Breast epithelium (tissue), 4 donors: Measurements from ENCODE around the gene HIPK2. TPM values are rescaled to one million over a fixed set of nuclear protein-coding genes. Genes with fewer than 3 reads are reported as not detected.

ENCODE experiments used
- DNase-seq, 2 donors: peaks; one replicate each; pipeline ENCODE4 v3.0.0-alpha.2; 2019; ENCODE audit warnings: low spot score in 2 of 2
- H3K27ac ChIP-seq, 2 donors: fragments of 200-600 bp; sonication (generic) in 1 of 2; one replicate each; pipeline ENCODE4 v1.5.1; 2016 to 2019; ENCODE audit warnings: mild to moderate bottlenecking in 1 of 2
- H3K27me3 ChIP-seq, 2 donors: fragments of 200-600 bp; sonication (generic) in 1 of 2; one replicate each; pipeline versions ENCODE4 v1.5.1 to v1.6.0; 2017 to 2019; ENCODE audit warnings: control low read depth in 1 of 2, mild to moderate bottlenecking in 1 of 2
- H3K36me3 ChIP-seq: fragments of 200-600 bp; one replicate; pipeline ENCODE4 v1.5.1; 2019
- H3K4me1 ChIP-seq, 2 donors: fragments of 200-600 bp; sonication (generic); one replicate each; pipeline ENCODE4 v1.5.1; 2016 to 2019; ENCODE audit warnings: control low read depth in 1 of 2
- H3K4me3 ChIP-seq, 3 donors: fragments of 200-600 bp; sonication (generic); 1 replicate in 2 of 3; 2 replicates in 1 of 3; pipeline ENCODE4 v1.5.1; 2016 to 2019; ENCODE audit warnings: mild to moderate bottlenecking in 3 of 3, moderate library complexity in 2 of 3
- H3K9me3 ChIP-seq, 2 donors: fragments of 200-600 bp; sonication (generic) in 1 of 2; one replicate each; pipeline ENCODE4 v1.5.1; 2016 to 2019; ENCODE audit warnings: control low read depth in 1 of 2
- CTCF ChIP-seq, 3 donors: fragments of 450-650 bp; IDR thresholded peaks; one replicate each; pipeline ENCODE4 v1.5.1; 2016 to 2017; ENCODE audit warnings: antibody characterized with exemption in 3 of 3, mild to moderate bottlenecking in 3 of 3, moderate library complexity in 3 of 3
- POLR2A ChIP-seq: fragments of 450-650 bp; IDR thresholded peaks from one replicate; pipeline ENCODE4 v1.6.1; 2016; ENCODE audit warnings: antibody characterized with exemption, mild to moderate bottlenecking, moderate library complexity
- POLR2AphosphoS5 ChIP-seq, 3 donors: sonication (generic); formaldehyde crosslinking; IDR thresholded peaks; one replicate each; pipeline ENCODE4 v1.6.1; 2017; ENCODE audit warnings: antibody characterized with exemption in 3 of 3
- intact Hi-C: fragments of 100-400 bp; cut with DNase I; formaldehyde crosslinking; loops from one replicate; pipeline ENCODE4 v1.15.1; 2023; ENCODE audit warnings: low total_unique reads
- total RNA-seq, 3 donors: library from RNA; depleted of rRNA; stranded (reverse); fragments of >200 nt; gene quantifications; one replicate each; pipeline ENCODE4 v1.1.0, GENCODE V29; 2016

The HIPK2 gene
- total RNA-seq, 3 donors from 2014 or later, result 26.4 to 31.8 (median 31.1) TPM

DNA sequence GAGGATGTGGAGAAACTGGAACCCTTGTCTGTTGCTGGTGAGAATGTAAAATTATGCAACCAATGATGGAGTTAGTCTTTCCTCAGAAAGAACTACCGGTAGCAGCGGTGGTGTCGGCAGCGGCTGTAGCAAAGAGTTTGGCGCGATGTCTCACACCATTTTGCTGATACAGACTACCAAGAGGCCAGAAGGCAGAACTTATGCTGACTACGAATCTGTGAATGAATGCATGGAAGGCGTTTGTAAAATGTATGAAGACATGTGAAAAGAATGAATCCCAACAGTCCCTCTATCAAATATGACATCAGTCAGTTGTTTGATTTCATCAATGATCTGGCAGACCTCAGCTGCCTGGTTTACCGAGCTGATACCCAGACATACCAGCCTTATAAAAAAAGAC lies 243.7 kb downstream of the HIPK2 start:
- TF ChIP-seq CTCF (IDR thresholded peaks at IDR 0.05), result no peak
- no peak for TF ChIP-seq POLR2A
- no peak for TF ChIP-seq POLR2AphosphoS5 (IDR thresholded peaks at IDR 0.05)
- no peak for DNase-seq
- H3K27me3 ChIP-seq, result no peaks in the 10 kb centered on the region
- no peak overlapping the region for H3K4me3 ChIP-seq
- H3K36me3 ChIP-seq, result no peaks in the 10 kb centered on the region
- intact Hi-C loops, result no loop called here
- no peaks in the 10 kb centered on the region for H3K4me1 ChIP-seq
- no peak overlapping the region for H3K27ac ChIP-seq
- H3K9me3 ChIP-seq, result no peaks in the 10 kb centered on the region

DNA sequence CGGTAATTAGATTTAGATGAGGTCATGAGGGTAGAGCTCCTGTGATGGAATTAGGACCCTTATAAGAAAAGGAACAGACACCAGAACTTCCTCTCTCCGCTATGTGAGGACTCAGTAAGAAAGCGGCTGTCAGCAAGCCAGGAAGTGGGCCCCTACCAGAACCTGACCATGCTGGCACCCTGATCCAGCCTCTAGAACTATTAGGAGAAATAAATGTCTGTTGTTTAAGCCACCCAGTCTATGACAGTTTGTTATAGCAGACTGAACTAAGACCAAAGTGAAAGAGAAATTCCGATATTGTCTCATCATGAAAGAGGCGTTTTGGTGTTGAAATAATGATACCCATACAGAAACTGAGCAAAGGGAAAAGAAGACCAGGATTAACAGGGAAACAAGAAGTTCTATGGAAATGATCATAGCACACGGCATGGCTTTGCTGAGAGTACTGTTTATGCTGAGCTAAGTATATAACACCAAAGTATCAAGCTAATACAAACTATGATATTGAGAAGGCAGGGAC lies 245.1 kb downstream of the HIPK2 start:
- H3K36me3 ChIP-seq, result no peaks in the 10 kb centered on the region
- H3K27ac ChIP-seq, result no peak overlapping the region
- no peak for DNase-seq
- no peaks in the 10 kb centered on the region for H3K4me1 ChIP-seq
- TF ChIP-seq POLR2AphosphoS5 (IDR thresholded peaks at IDR 0.05), result no peak
- no peak for TF ChIP-seq CTCF (IDR thresholded peaks at IDR 0.05)
- no peak for TF ChIP-seq POLR2A
- no peaks in the 10 kb centered on the region for H3K9me3 ChIP-seq
- H3K4me3 ChIP-seq, result no peak overlapping the region
- intact Hi-C loops, result no loop called here
- H3K27me3 ChIP-seq, result no peaks in the 10 kb centered on the region

DNA sequence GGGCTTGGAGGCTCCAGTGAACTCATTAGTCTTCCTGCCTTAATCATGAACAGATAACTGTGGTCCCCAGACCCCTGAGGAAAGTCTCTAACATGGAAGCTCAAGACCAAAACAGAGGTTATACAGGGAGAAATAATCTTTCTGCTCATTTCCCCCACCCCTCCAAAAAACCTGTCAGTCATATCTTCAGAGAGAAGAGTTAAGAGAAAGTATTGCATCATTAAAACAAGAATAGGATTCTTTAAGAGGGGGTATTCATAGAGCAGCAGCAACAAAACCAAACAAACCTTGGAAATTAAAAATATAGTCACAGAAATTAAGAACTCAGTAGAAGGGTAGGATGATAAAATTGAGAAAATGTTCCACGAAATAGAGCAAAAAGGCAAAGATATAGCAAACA lies 246.7 kb downstream of the HIPK2 start:
- Histone ChIP-seq H3K36me3 (no peaks in the 10 kb centered on the region), H3K27me3 (no peaks in the 10 kb centered on the region), H3K4me3 (no peak overlapping the region), H3K4me1 (no peaks in the 10 kb centered on the region), H3K27ac (no peak overlapping the region), H3K9me3 (no peaks in the 10 kb centered on the region)
- DNase-seq, result no peak
- TF ChIP-seq POLR2AphosphoS5 (IDR thresholded peaks at IDR 0.05) (no peak), POLR2A (no peak), CTCF (IDR thresholded peaks at IDR 0.05) (no peak)
- intact Hi-C loops, result no loop called here

- intact Hi-C loops, result no loop called here
- Histone ChIP-seq H3K36me3 (no peaks in the 10 kb centered on the region), H3K27ac (no peak overlapping the region), H3K9me3 (no peaks in the 10 kb centered on the region), H3K27me3 (peaks cover 2 to 19% of the 10 kb centered on the region in 2 donors), H3K4me3 (no peak overlapping the region), H3K4me1 (no peaks in the 10 kb centered on the region)
- TF ChIP-seq CTCF (IDR thresholded peaks at IDR 0.05), result no peak
- TF ChIP-seq POLR2AphosphoS5 (IDR thresholded peaks at IDR 0.05), result no peak
- no peak for TF ChIP-seq POLR2A
- DNase-seq, result no peak
Measured at GRCh38 chr7:139526578-139527544, 250.9 kb downstream of the HIPK2 start.

GRCh38 chr7:139525750-139526149 lies 252.0 kb downstream of the HIPK2 start:
- Histone ChIP-seq H3K9me3 (no peaks in the 10 kb centered on the region), H3K36me3 (no peaks in the 10 kb centered on the region), H3K4me3 (no peak overlapping the region), H3K4me1 (no peaks in the 10 kb centered on the region), H3K27ac (no peak overlapping the region), H3K27me3 (peaks cover 2 to 28% of the 10 kb centered on the region in 2 donors)
- no peak for TF ChIP-seq POLR2AphosphoS5 (IDR thresholded peaks at IDR 0.05)
- no peak for TF ChIP-seq CTCF (IDR thresholded peaks at IDR 0.05)
- TF ChIP-seq POLR2A, result no peak
- DNase-seq, result no peak
- intact Hi-C loops, result no loop called here
